ENCODE measurements around the gene SCRN2.

GRCh38 chr17:47837401-47838039 lies 3.6 kb downstream of the SCRN2 start:
- TF ChIP-seq EZH2 (IDR thresholded peaks at IDR 0.05; ENCODE audit: low read depth, unreplicated experiment) = no peak
- no peak for TF ChIP-seq CTCF (conservative IDR thresholded peaks at IDR 0.05; ENCODE audit: low read depth in 2 of 2)
- TF ChIP-seq POLR2AphosphoS5 (IDR thresholded peaks at IDR 0.05; ENCODE audit: low read depth) = no peak
- TF ChIP-seq, protein P1, sequence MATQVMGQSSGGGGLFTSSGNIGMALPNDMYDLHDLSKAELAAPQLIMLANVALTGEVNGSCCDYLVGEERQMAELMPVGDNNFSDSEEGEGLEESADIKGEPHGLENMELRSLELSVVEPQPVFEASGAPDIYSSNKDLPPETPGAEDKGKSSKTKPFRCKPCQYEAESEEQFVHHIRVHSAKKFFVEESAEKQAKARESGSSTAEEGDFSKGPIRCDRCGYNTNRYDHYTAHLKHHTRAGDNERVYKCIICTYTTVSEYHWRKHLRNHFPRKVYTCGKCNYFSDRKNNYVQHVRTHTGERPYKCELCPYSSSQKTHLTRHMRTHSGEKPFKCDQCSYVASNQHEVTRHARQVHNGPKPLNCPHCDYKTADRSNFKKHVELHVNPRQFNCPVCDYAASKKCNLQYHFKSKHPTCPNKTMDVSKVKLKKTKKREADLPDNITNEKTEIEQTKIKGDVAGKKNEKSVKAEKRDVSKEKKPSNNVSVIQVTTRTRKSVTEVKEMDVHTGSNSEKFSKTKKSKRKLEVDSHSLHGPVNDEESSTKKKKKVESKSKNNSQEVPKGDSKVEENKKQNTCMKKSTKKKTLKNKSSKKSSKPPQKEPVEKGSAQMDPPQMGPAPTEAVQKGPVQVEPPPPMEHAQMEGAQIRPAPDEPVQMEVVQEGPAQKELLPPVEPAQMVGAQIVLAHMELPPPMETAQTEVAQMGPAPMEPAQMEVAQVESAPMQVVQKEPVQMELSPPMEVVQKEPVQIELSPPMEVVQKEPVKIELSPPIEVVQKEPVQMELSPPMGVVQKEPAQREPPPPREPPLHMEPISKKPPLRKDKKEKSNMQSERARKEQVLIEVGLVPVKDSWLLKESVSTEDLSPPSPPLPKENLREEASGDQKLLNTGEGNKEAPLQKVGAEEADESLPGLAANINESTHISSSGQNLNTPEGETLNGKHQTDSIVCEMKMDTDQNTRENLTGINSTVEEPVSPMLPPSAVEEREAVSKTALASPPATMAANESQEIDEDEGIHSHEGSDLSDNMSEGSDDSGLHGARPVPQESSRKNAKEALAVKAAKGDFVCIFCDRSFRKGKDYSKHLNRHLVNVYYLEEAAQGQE (IDR thresholded peaks at IDR 0.05; ENCODE audit: unreplicated experiment) = no peak
- no peak for TF ChIP-seq JUNB (IDR thresholded peaks at IDR 0.05; ENCODE audit: unreplicated experiment)
- TF ChIP-seq NANOG (IDR thresholded peaks at IDR 0.05; ENCODE audit: borderline replicate concordance) = no peak
- no peak for TF ChIP-seq EZH2phosphoT487 (IDR thresholded peaks at IDR 0.05; ENCODE audit: unreplicated experiment)
- no peak for TF ChIP-seq CREB1 (CRISPR knock-in tag; IDR thresholded peaks at IDR 0.05; ENCODE audit: low read depth)
- TF ChIP-seq ETS1 (IDR thresholded peaks at IDR 0.05) = no peak
- TF ChIP-seq STAT1 (IDR thresholded peaks at IDR 0.05; ENCODE audit: unreplicated experiment) = no peak
- TF ChIP-seq ZNF331 (CRISPR knock-in tag; IDR thresholded peaks at IDR 0.05; ENCODE audit: low read depth) = no peak
